A549 (cell line): ENCODE data around the gene ITGA2. TPM values are rescaled to one million over a fixed set of nuclear protein-coding genes. Genes with fewer than 3 reads are reported as not detected.
A peak's percentile ranks its signal among the peaks of the same experiment; 100 is the strongest.

Experiments
- ATAC-seq, 2 experiments: fragments of 200-7000 bp in 1 of 2; fragments of >200 bp in 1 of 2; cut with Nextera tagmentation in 1 of 2; cut with Tn5 transposase in 1 of 2; 3 replicates each; pipeline versions ENCODE4 v1.8.0 to v1.9.1; 2018 to 2020; ENCODE audit warnings: mild to moderate bottlenecking in 1 of 2, moderate library complexity in 1 of 2
- CTCF ChIA-PET: fragments of 300-600 bp; sonication (Branson Sonifier 250); formaldehyde crosslinking; extraction: SDS; loops from one replicate; lab custom pipeline; 2021; ENCODE audit warnings: antibody characterized with exemption, inconsistent platforms; lab: Yijun Ruan, JAX
- POLR2A ChIA-PET: fragments of 350-600 bp; formaldehyde crosslinking; extraction: SDS; loops from one replicate; lab custom pipeline; 2021; ENCODE audit warnings: antibody characterized with exemption, inconsistent platforms; lab: Yijun Ruan, JAX
- DNase-seq, 2 experiments: peaks; one replicate each; pipeline versions ENCODE4 v3.0.0 to v3.0.0-alpha.2; 2011 to 2016; ENCODE audit warnings: low read depth in 1 of 2, low spot score in 1 of 2
- FAIRE-seq: peaks from 2 replicates; lab custom pipeline; 2011; peaks lifted over from hg19 to GRCh38; lab: Jason Lieb, UNC
- H3K27ac ChIP-seq, 2 experiments: fragments of >200 bp; sonication (Bioruptor Twin); formaldehyde crosslinking; 3 replicates each; pipeline ENCODE4 v1.5.1; 2016 to 2017
- H3K4me1 ChIP-seq: fragments of >200 bp; sonication (Bioruptor Twin); formaldehyde crosslinking; 3 replicates; pipeline ENCODE4 v1.6.1; 2016
- H3K4me2 ChIP-seq: fragments of >200 bp; sonication (Bioruptor Twin); formaldehyde crosslinking; 3 replicates; pipeline ENCODE4 v1.6.1; 2016
- H3K4me3 ChIP-seq: fragments of >200 bp; sonication (Bioruptor Twin); formaldehyde crosslinking; 3 replicates; pipeline ENCODE4 v1.5.1; 2016
- H3K9me3 ChIP-seq: fragments of >200 bp; sonication (Bioruptor Twin); formaldehyde crosslinking; 3 replicates; pipeline ENCODE4 v1.6.1; 2016
- BHLHE40 ChIP-seq: IDR thresholded peaks from 2 replicates; pipeline ENCODE4 v1.6.1; 2012; ENCODE audit warnings: low read depth, low read length, inconsistent platforms
- CBX2 ChIP-seq: fragments of 200-600 bp; sonication (generic); IDR thresholded peaks from 2 replicates; pipeline ENCODE4 v1.6.1; 2016; ENCODE audit warnings: low read depth, mild to moderate bottlenecking, borderline replicate concordance
- CBX8 ChIP-seq: fragments of 200-600 bp; sonication (generic); IDR thresholded peaks from 2 replicates; pipeline ENCODE4 v1.6.1; 2016
- CEBPB ChIP-seq, 2 experiments: fragments of >200 bp in 1 of 2; sonication (Bioruptor Twin) in 1 of 2; formaldehyde crosslinking in 1 of 2; IDR thresholded peaks; 2 replicates each; pipeline ENCODE4 v1.6.1; 2012 to 2016
- E2F6 ChIP-seq: IDR thresholded peaks from 2 replicates; pipeline ENCODE4 v1.6.1; 2012; ENCODE audit warnings: low read depth, borderline replicate concordance
- EHMT2 ChIP-seq: fragments of 200-600 bp; sonication (generic); IDR thresholded peaks from 2 replicates; pipeline ENCODE4 v1.6.1; 2016; ENCODE audit warnings: antibody characterized with exemption, low read depth, mild to moderate bottlenecking, moderate library complexity
- FOSL2 ChIP-seq, 2 experiments: fragments of 450-650 bp in 1 of 2; fragments of >200 bp in 1 of 2; sonication (Bioruptor Twin) in 1 of 2; formaldehyde crosslinking; IDR thresholded peaks; 2 replicates each; pipeline versions ENCODE4 v1.5.0 to v1.6.1; 2016 to 2020; ENCODE audit warnings: mild to moderate bottlenecking in 1 of 2, moderate library complexity in 1 of 2
- FOXS1 ChIP-seq: fragments of 250-450 bp; sonication (Bioruptor Pico); IDR thresholded peaks from 2 replicates; pipeline ENCODE4 v1.5.0; 2020; ENCODE audit warnings: mild to moderate bottlenecking, moderate library complexity
- GATA3 ChIP-seq: IDR thresholded peaks from 2 replicates; pipeline ENCODE4 v1.6.1; 2012; ENCODE audit warnings: borderline replicate concordance
- HMGXB4 ChIP-seq: fragments of 250-450 bp; sonication (Bioruptor Pico); IDR thresholded peaks from 2 replicates; pipeline ENCODE4 v1.5.0; 2021; ENCODE audit warnings: mild to moderate bottlenecking, moderate library complexity, borderline replicate concordance
- JUN ChIP-seq, 2 experiments: fragments of >200 bp; sonication (Bioruptor Twin); formaldehyde crosslinking; IDR thresholded peaks; 2 replicates in 1 of 2; 3 replicates in 1 of 2; pipeline ENCODE4 v1.6.1; 2016 to 2017
- JUNB ChIP-seq: fragments of >200 bp; sonication (Bioruptor Twin); formaldehyde crosslinking; IDR thresholded peaks from 2 replicates; pipeline ENCODE4 v1.6.1; 2016
- KDM1A ChIP-seq: fragments of 200-600 bp; sonication (generic); IDR thresholded peaks from 2 replicates; pipeline ENCODE4 v1.6.1; 2016; ENCODE audit warnings: low read depth, mild to moderate bottlenecking
- KDM5A ChIP-seq: fragments of 200-600 bp; sonication (generic); IDR thresholded peaks from 2 replicates; pipeline ENCODE4 v1.6.1; 2016; ENCODE audit warnings: antibody characterized with exemption, mild to moderate bottlenecking
- MAX ChIP-seq: IDR thresholded peaks from 2 replicates; pipeline ENCODE4 v1.6.1; 2012
- NPAS2 ChIP-seq: fragments of 250-450 bp; sonication (Bioruptor Pico); IDR thresholded peaks from 2 replicates; pipeline ENCODE4 v1.8.0; 2022; ENCODE audit warnings: mild to moderate bottlenecking, moderate library complexity, borderline replicate concordance
- REST ChIP-seq: fragments of 200-600 bp; sonication (generic); IDR thresholded peaks from 2 replicates; pipeline ENCODE4 v1.6.1; 2016; ENCODE audit warnings: antibody characterized with exemption, mild to moderate bottlenecking, moderate library complexity
- TP53 ChIP-seq: fragments of 250-450 bp; sonication (Bioruptor Pico); IDR thresholded peaks from 2 replicates; pipeline ENCODE4 v1.5.0; 2021; ENCODE audit warnings: mild to moderate bottlenecking, moderate library complexity
- USF2 ChIP-seq: fragments of 450-650 bp; IDR thresholded peaks from 2 replicates; pipeline ENCODE4 v1.6.1; 2014; ENCODE audit warnings: antibody characterized with exemption
- ZNF302 ChIP-seq: fragments of 250-450 bp; sonication (Bioruptor Pico); IDR thresholded peaks from 2 replicates; pipeline ENCODE4 v1.9.0; 2021; ENCODE audit warnings: inconsistent platforms, mild to moderate bottlenecking, moderate library complexity
- WGBS: methylation state at CpG from one replicate; pipeline ENCODE4 v1.1.6; 2017; ENCODE audit errors: missing lambda C conversion rate; 5-methylcytosine and 5-hydroxymethylcytosine counted together
- polyA plus RNA-seq, 4 experiments: library from polyadenylated mRNA; depleted of rRNA in 3 of 4; stranded (reverse); fragments of >200 nt; fragmentation: RNase III in 1 of 4; extraction: RNeasy Plus Mini Kit Qiagen cat#74134 plus additional on column Dnase treatment in 1 of 4; gene quantifications; 2 replicates in 3 of 4; 3 replicates in 1 of 4; pipeline ENCODE4 v1.2.3, GENCODE V29; 2011 to 2017

ITGA2 gene
- polyA plus RNA-seq, 2 of the 4 experiments (the other 2 are of a cell fraction) = 8.5 to 28.0 TPM

GRCh38 chr5:53017794-53018391 lies 28.7 kb downstream of the ITGA2 start:
- no peak for FAIRE-seq
- DNase-seq = no peak
- Histone ChIP-seq H3K4me1 (peaks cover 12% of the 10 kb centered on the region), H3K4me3 (no peak overlapping the region), H3K27ac (peak overlapping the region in 1 of 2 experiments; percentile 68; a peak in 3 of 6 replicates), H3K4me2 (no peak overlapping the region), H3K9me3 (no peaks in the 10 kb centered on the region)
- 0 out of 6 replicates have a peak, but pooled peaks of 1 of the 2 experiments have one; percentile 24 for ATAC-seq
- WGBS = 76% methylated on average over 7 of the region's 10 CpGs
- CTCF ChIA-PET = interaction anchor here (0.7 to 1.5 kb wide), 2 partner anchors 24 to 70 kb away, joined by 3 to 5 read pairs; no protein-coding TSS in a partner anchor
- TF ChIP-seq KDM5A = no peak
- TF ChIP-seq USF2 = no peak
- no peak for TF ChIP-seq REST
- no peak for TF ChIP-seq HMGXB4
- no peak for TF ChIP-seq TP53 (CRISPR knock-in tag)
- TF ChIP-seq EHMT2 = no peak
- no peak for TF ChIP-seq FOXS1 (CRISPR knock-in tag)
- no peak for TF ChIP-seq CBX8
- no peak for TF ChIP-seq FOSL2 (IDR thresholded peaks at IDR 0.05)
- TF ChIP-seq FOSL2 (CRISPR knock-in tag; IDR thresholded peaks at IDR 0.05) = no peak
- no peak for TF ChIP-seq CBX2
- TF ChIP-seq NPAS2 (CRISPR knock-in tag) = no peak
- no peak for TF ChIP-seq BHLHE40
- POLR2A ChIA-PET = no interaction called here

- POLR2A ChIA-PET = no interaction called here
- ATAC-seq (peak; percentile 95 to 97), FAIRE-seq (no peak), DNase-seq (peak; percentile 56 to 77)
- peaks cover 23% of the 10 kb centered on the region for H3K4me1 ChIP-seq
- H3K9me3 ChIP-seq = no peaks in the 10 kb centered on the region
- H3K4me2 ChIP-seq = peak overlapping the region; percentile 22; the same call in 2 of the 3 replicates
- TF ChIP-seq JUN (IDR thresholded peaks at IDR 0.05) (peak in 1 of 2 experiments; percentile 45; a peak in 2 of 5 replicates), E2F6 (no peak), MAX (peak; percentile 27; the same call in 1 of the 2 replicates), CEBPB (IDR thresholded peaks at IDR 0.05) (peak in 1 of 2 experiments; percentile 62; a peak in 2 of 4 replicates), ZNF302 (no peak), GATA3 (peak; percentile 86), KDM1A (0 out of 2 replicates have a peak, but pooled peaks have one; percentile 28), FOSL2 (IDR thresholded peaks at IDR 0.05) (peak; percentile 74), FOSL2 (CRISPR knock-in tag; IDR thresholded peaks at IDR 0.05) (peak; percentile 93), JUNB (peak; percentile 54; the same call in 1 of the 2 replicates)
- WGBS = 3% methylated on average over 4 of the region's 4 CpGs
- peak overlapping the region in 1 of 2 experiments; percentile 56; a peak in 3 of 6 replicates for H3K27ac ChIP-seq
- CTCF ChIA-PET = no interaction called here
- H3K4me3 ChIP-seq = no peak overlapping the region
Observed at GRCh38 chr5:53019320-53019719, 30.2 kb downstream of the ITGA2 start.
